ENCODE data around the gene PDE4D.

DNA sequence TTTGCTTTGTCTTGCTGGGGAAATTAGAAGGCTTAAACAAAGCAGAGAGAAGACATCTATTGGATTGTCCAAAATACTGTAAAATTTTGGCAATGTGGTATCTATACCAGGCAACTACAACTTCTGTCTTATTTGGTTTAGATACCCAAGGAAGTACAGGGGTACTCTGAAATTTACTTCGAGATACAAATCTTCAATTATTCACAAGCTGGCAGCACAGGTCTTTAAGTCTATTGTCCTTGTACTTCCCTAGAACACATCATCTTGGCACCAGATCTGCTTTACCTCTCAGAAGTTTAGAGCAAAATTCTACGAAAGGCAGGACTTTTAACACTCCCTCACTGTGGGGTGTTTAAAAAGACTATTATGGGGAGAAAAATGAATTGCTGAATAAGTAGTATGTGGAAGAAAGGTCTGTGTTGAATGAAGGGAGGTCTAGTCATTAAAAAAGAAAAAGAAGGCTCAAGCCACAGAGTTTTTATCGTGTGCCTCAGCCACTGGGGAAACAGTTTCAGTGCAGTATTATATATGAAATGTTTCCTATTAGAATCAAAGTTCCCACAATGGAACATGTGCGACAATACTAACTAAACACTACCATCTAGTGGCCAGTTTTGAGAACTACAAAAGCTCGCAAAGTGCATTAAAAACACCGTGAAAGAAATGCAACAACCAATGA is 93.7 kb downstream of the PDE4D start:
- TF ChIP-seq, protein P1, sequence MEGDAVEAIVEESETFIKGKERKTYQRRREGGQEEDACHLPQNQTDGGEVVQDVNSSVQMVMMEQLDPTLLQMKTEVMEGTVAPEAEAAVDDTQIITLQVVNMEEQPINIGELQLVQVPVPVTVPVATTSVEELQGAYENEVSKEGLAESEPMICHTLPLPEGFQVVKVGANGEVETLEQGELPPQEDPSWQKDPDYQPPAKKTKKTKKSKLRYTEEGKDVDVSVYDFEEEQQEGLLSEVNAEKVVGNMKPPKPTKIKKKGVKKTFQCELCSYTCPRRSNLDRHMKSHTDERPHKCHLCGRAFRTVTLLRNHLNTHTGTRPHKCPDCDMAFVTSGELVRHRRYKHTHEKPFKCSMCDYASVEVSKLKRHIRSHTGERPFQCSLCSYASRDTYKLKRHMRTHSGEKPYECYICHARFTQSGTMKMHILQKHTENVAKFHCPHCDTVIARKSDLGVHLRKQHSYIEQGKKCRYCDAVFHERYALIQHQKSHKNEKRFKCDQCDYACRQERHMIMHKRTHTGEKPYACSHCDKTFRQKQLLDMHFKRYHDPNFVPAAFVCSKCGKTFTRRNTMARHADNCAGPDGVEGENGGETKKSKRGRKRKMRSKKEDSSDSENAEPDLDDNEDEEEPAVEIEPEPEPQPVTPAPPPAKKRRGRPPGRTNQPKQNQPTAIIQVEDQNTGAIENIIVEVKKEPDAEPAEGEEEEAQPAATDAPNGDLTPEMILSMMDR (IDR thresholded peaks at IDR 0.05) = peak; percentile 43 to 91 (median 80)
- TF ChIP-seq POLR2A (IDR thresholded peaks at IDR 0.05) = no peak

All from esophagus squamous epithelium (tissue), 4 donors.